ENCODE results near the gene C1QTNF12.

GRCh38 chr1:1273512-1274298 lies 27.2 kb upstream of the C1QTNF12 start, which contains the start of gene UBE2J2:
- no peak for TF ChIP-seq SUZ12 (IDR thresholded peaks at IDR 0.05; ENCODE audit: extremely low read depth, insufficient read depth, insufficient read length)
- TF ChIP-seq ZNF274 (IDR thresholded peaks at IDR 0.05; ENCODE audit: low read depth, low read length) = no peak
